Activated naive CD4-positive, alpha-beta T cell treated with anti-CD3 and anti-CD28 coated beads, Interleukin-2, amount 50 U/mL, for 72 hours (primary cell): ENCODE data around the gene ZKSCAN8. TPM values are rescaled to one million over a fixed set of nuclear protein-coding genes. Genes with fewer than 3 reads are reported as not detected.

Source experiments
- ATAC-seq, 2 donors: fragments of 150-1000 bp; cut with Tn5 transposase; 2 replicates each; pipeline ENCODE4 v1.10.0; 2021; ENCODE audit warnings: mild to moderate bottlenecking in 2 of 2, moderate library complexity in 2 of 2
- DNase-seq, 2 donors: peaks; one replicate each; pipeline ENCODE4 v3.0.0; 2021 to 2022; ENCODE audit warnings: low spot score in 2 of 2
- H3K27ac Mint-ChIP-seq, 2 donors: one replicate each; pipeline ENCODE4 v1.8.0; 2022; ENCODE audit warnings: mild to moderate bottlenecking in 2 of 2, mixed read lengths in 2 of 2
- H3K36me3 Mint-ChIP-seq, 2 donors: one replicate each; pipeline ENCODE4 v1.8.0; 2022; ENCODE audit warnings: mixed read lengths in 2 of 2
- H3K9me3 Mint-ChIP-seq, 2 donors: one replicate each; pipeline ENCODE4 v1.8.0; 2022; ENCODE audit warnings: mixed read lengths in 2 of 2
- total RNA-seq, 2 donors: library from RNA; stranded (reverse); gene quantifications; one replicate each; pipeline ENCODE4 v1.2.3, GENCODE V29; 2022

ZKSCAN8 gene
- total RNA-seq, 2 donors from 2014 or later = 21.7 to 26.0 TPM

- Mint-ChIP-seq H3K27ac (peak overlapping the region in 1 of 2 donors; percentile 51), H3K9me3 (no peaks in the 10 kb centered on the region), H3K36me3 (peaks cover 8 to 19% of the 10 kb centered on the region in 2 donors)
- ATAC-seq (no peak), DNase-seq (no peak)
Measured at GRCh38 chr6:28134716-28135115, 7.0 kb upstream of the ZKSCAN8 start.

- Mint-ChIP-seq H3K9me3 (no peaks in the 10 kb centered on the region), H3K36me3 (peaks cover 7 to 19% of the 10 kb centered on the region in 2 donors), H3K27ac (peak overlapping the region; percentile 88 to 98)
- no peak for DNase-seq
- no peak for ATAC-seq
Measured at GRCh38 chr6:28135393-28135792, 6.3 kb upstream of the ZKSCAN8 start.

- peak; percentile 78 to 84 for DNase-seq
- peak; percentile 52 to 56 for ATAC-seq
- H3K9me3 Mint-ChIP-seq = no peaks in the 10 kb centered on the region
- peak overlapping the region; percentile 96 to 98 for H3K27ac Mint-ChIP-seq
- H3K36me3 Mint-ChIP-seq = peaks cover 9 to 24% of the 10 kb centered on the region in 2 donors
Measured at GRCh38 chr6:28136585-28137504, 4.8 kb upstream of the ZKSCAN8 start.

GRCh38 chr6:28137505-28137981 lies 4.1 kb upstream of the ZKSCAN8 start:
- peak; percentile 44 to 68 for ATAC-seq
- Mint-ChIP-seq H3K9me3 (no peaks in the 10 kb centered on the region), H3K27ac (peak overlapping the region; percentile 96 to 98), H3K36me3 (peaks cover 15 to 31% of the 10 kb centered on the region in 2 donors)
- peak in 1 of 2 donors; percentile 22 for DNase-seq

GRCh38 chr6:28139860-28140543 lies 1.7 kb upstream of the ZKSCAN8 start:
- Mint-ChIP-seq H3K9me3 (no peaks in the 10 kb centered on the region), H3K36me3 (peaks cover 24 to 44% of the 10 kb centered on the region in 2 donors), H3K27ac (peak overlapping the region; percentile 70 to 90)
- ATAC-seq = no peak
- no peak for DNase-seq

GRCh38 chr6:28140616-28141015 lies 1.1 kb upstream of the ZKSCAN8 start:
- H3K27ac Mint-ChIP-seq = peak overlapping the region; percentile 10 to 90
- H3K36me3 Mint-ChIP-seq = peaks cover 30 to 40% of the 10 kb centered on the region in 2 donors
- DNase-seq = no peak
- no peak for ATAC-seq
- no peaks in the 10 kb centered on the region for H3K9me3 Mint-ChIP-seq

GRCh38 chr6:28142446-28142845 lies 763 bp downstream of the ZKSCAN8 start:
- DNase-seq (no peak), ATAC-seq (no peak)
- Mint-ChIP-seq H3K36me3 (peaks cover 25% of the 10 kb centered on the region in 2 donors), H3K9me3 (no peaks in the 10 kb centered on the region), H3K27ac (peak overlapping the region; percentile 86 to 90)

GRCh38 chr6:28145231-28145630 lies 3.5 kb downstream of the ZKSCAN8 start:
- H3K36me3 Mint-ChIP-seq = peaks cover 30 to 32% of the 10 kb centered on the region in 2 donors
- H3K9me3 Mint-ChIP-seq = no peaks in the 10 kb centered on the region
- no peak for ATAC-seq
- H3K27ac Mint-ChIP-seq = no peak overlapping the region
- no peak for DNase-seq

GRCh38 chr6:28152531-28152930 lies 10.8 kb downstream of the ZKSCAN8 start:
- Mint-ChIP-seq H3K36me3 (peaks cover 57 to 71% of the 10 kb centered on the region in 2 donors), H3K27ac (peak overlapping the region in 1 of 2 donors; percentile 30), H3K9me3 (peaks cover 5 to 14% of the 10 kb centered on the region in 2 donors)
- DNase-seq (no peak), ATAC-seq (no peak)

GRCh38 chr6:28153546-28153945 lies 11.9 kb downstream of the ZKSCAN8 start:
- Mint-ChIP-seq H3K9me3 (peaks cover 5 to 15% of the 10 kb centered on the region in 2 donors), H3K36me3 (peaks cover 60 to 81% of the 10 kb centered on the region in 2 donors), H3K27ac (no peak overlapping the region)
- ATAC-seq (no peak), DNase-seq (no peak)

GRCh38 chr6:28154357-28154756 lies 12.7 kb downstream of the ZKSCAN8 start:
- DNase-seq (no peak), ATAC-seq (no peak)
- no peak overlapping the region for H3K27ac Mint-ChIP-seq
- peaks cover 67 to 89% of the 10 kb centered on the region in 2 donors for H3K36me3 Mint-ChIP-seq
- H3K9me3 Mint-ChIP-seq = peaks cover 9 to 22% of the 10 kb centered on the region in 2 donors

- Mint-ChIP-seq H3K36me3 (peaks cover 64 to 87% of the 10 kb centered on the region in 2 donors), H3K9me3 (peaks cover 13 to 21% of the 10 kb centered on the region in 2 donors), H3K27ac (peak overlapping the region in 1 of 2 donors; percentile 10)
- no peak for DNase-seq
- ATAC-seq = no peak
Measured at GRCh38 chr6:28158318-28158717, 16.6 kb downstream of the ZKSCAN8 start.

GRCh38 chr6:28159029-28159607 lies 17.4 kb downstream of the ZKSCAN8 start:
- DNase-seq = no peak
- no peak for ATAC-seq
- Mint-ChIP-seq H3K36me3 (peaks cover 56 to 79% of the 10 kb centered on the region in 2 donors), H3K9me3 (peaks cover 13 to 21% of the 10 kb centered on the region in 2 donors), H3K27ac (no peak overlapping the region)

- ATAC-seq = no peak
- DNase-seq = no peak
- peaks cover 48 to 68% of the 10 kb centered on the region in 2 donors for H3K36me3 Mint-ChIP-seq
- peaks cover 13 to 18% of the 10 kb centered on the region in 2 donors for H3K9me3 Mint-ChIP-seq
- no peak overlapping the region for H3K27ac Mint-ChIP-seq
Measured at GRCh38 chr6:28160233-28160632, 18.6 kb downstream of the ZKSCAN8 start.

- ATAC-seq (peak; percentile 99), DNase-seq (peak; percentile 79 to 90)
- peaks cover 13 to 18% of the 10 kb centered on the region in 2 donors for H3K9me3 Mint-ChIP-seq
- peaks cover 50 to 58% of the 10 kb centered on the region in 2 donors for H3K36me3 Mint-ChIP-seq
- H3K27ac Mint-ChIP-seq = peak overlapping the region in 1 of 2 donors; percentile 47
Measured at GRCh38 chr6:28161410-28162079, 19.9 kb downstream of the ZKSCAN8 start.

GRCh38 chr6:28165563-28165962 lies 23.9 kb downstream of the ZKSCAN8 start:
- DNase-seq = no peak
- peaks cover 21 to 45% of the 10 kb centered on the region in 2 donors for H3K36me3 Mint-ChIP-seq
- peaks cover 8 to 9% of the 10 kb centered on the region in 2 donors for H3K9me3 Mint-ChIP-seq

More at GRCh38 chr6:28165563-28165962, 23.9 kb downstream of the ZKSCAN8 start:
- no peak overlapping the region for H3K27ac Mint-ChIP-seq
- ATAC-seq = no peak
